ENCODE data around the gene MAML3.

DNA sequence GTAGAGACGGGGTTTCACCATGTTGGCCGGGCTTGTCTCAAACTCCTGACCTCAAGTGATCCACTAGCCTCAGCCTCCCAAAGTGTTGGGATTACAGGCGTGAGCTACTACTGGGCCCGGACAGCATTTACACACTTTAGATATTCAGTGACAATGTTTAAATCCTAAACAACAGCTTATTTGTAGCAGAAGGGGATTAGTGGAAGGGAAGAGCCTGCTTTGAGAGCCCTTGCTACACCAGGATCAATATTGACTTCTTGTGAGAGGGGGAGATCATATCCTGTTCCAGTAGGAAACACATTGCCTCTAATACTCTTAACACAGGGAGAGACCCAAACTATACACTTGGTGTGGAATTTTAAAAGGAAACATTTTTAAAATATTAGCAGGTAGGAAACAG is 481.3 kb downstream of the MAML3 start:
- TF ChIP-seq EGR1 (IDR thresholded peaks at IDR 0.05) (no peak), TEAD4 (IDR thresholded peaks at IDR 0.05) (no peak)
- TF ChIP-seq, protein P1, sequence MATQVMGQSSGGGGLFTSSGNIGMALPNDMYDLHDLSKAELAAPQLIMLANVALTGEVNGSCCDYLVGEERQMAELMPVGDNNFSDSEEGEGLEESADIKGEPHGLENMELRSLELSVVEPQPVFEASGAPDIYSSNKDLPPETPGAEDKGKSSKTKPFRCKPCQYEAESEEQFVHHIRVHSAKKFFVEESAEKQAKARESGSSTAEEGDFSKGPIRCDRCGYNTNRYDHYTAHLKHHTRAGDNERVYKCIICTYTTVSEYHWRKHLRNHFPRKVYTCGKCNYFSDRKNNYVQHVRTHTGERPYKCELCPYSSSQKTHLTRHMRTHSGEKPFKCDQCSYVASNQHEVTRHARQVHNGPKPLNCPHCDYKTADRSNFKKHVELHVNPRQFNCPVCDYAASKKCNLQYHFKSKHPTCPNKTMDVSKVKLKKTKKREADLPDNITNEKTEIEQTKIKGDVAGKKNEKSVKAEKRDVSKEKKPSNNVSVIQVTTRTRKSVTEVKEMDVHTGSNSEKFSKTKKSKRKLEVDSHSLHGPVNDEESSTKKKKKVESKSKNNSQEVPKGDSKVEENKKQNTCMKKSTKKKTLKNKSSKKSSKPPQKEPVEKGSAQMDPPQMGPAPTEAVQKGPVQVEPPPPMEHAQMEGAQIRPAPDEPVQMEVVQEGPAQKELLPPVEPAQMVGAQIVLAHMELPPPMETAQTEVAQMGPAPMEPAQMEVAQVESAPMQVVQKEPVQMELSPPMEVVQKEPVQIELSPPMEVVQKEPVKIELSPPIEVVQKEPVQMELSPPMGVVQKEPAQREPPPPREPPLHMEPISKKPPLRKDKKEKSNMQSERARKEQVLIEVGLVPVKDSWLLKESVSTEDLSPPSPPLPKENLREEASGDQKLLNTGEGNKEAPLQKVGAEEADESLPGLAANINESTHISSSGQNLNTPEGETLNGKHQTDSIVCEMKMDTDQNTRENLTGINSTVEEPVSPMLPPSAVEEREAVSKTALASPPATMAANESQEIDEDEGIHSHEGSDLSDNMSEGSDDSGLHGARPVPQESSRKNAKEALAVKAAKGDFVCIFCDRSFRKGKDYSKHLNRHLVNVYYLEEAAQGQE (IDR thresholded peaks at IDR 0.05; ENCODE audit: low read depth): no peak

Measured in Ishikawa (cell line).